Upper lobe of right lung (tissue), 1 donor: ENCODE data around the gene INPP5A. TPM values are rescaled to one million over a fixed set of nuclear protein-coding genes. Genes with fewer than 3 reads are reported as not detected.
A peak's percentile ranks its signal among the peaks of the same experiment; 100 is the strongest.

Experiments used
- ATAC-seq: fragments of 200-7000 bp; cut with Tn5 transposase; one replicate; pipeline ENCODE4 v1.9.1; 2020; ENCODE audit warnings: mild to moderate bottlenecking, moderate library complexity
- DNase-seq: peaks from one replicate; pipeline ENCODE4 v3.0.0-alpha.2; 2020
- H3K27ac ChIP-seq: fragments of 200-600 bp; one replicate; pipeline ENCODE4 v1.8.0; 2022
- H3K27me3 ChIP-seq: fragments of 200-600 bp; one replicate; pipeline ENCODE4 v1.8.0; 2022; ENCODE audit warnings: mild to moderate bottlenecking
- H3K36me3 ChIP-seq: fragments of 200-600 bp; one replicate; pipeline ENCODE4 v1.8.0; 2022
- H3K4me1 ChIP-seq: fragments of 200-600 bp; one replicate; pipeline ENCODE4 v1.8.0; 2022
- H3K4me3 ChIP-seq: fragments of 200-600 bp; one replicate; pipeline ENCODE4 v1.8.0; 2022; ENCODE audit warnings: mild to moderate bottlenecking
- H3K9me3 ChIP-seq: fragments of 200-600 bp; one replicate; pipeline ENCODE4 v1.8.0; 2022
- CTCF ChIP-seq: fragments of 200-600 bp; IDR thresholded peaks from one replicate; pipeline ENCODE4 v1.8.0; 2022; ENCODE audit warnings: antibody characterized with exemption
- intact Hi-C: fragments of 100-400 bp; cut with DNase I; formaldehyde crosslinking; loops from one replicate; pipeline ENCODE4 v1.11.0; 2022
- total RNA-seq: library from RNA; stranded (reverse); fragmentation: NEBNext Ultra II Directional; extraction: Animal tissue kit (Norgen Biotek cat#: 25700); gene quantifications from one replicate; pipeline ENCODE4 v1.2.1, GENCODE V29; 2021
- donor health status: DM: no; HTN: yes; CAD: no; lungs with severe emphysema.

INPP5A gene
- total RNA-seq, 1 donor from 2014 or later, result 38.3 TPM

- H3K4me3 ChIP-seq, result no peak overlapping the region
- intact Hi-C loops, result no loop called here
- H3K9me3 ChIP-seq, result no peaks in the 10 kb centered on the region
- H3K4me1 ChIP-seq, result peaks cover 5% of the 10 kb centered on the region
- no peak for TF ChIP-seq CTCF
- no peak for DNase-seq
- no peak for ATAC-seq
- H3K27ac ChIP-seq, result no peak overlapping the region
- no peaks in the 10 kb centered on the region for H3K36me3 ChIP-seq
- no peaks in the 10 kb centered on the region for H3K27me3 ChIP-seq
Measured at GRCh38 chr10:132532179-132532578, 5.4 kb upstream of the INPP5A start.

GRCh38 chr10:132532749-132533560, 4.6 kb upstream of the INPP5A start:
- intact Hi-C loops, result no loop called here
- no peaks in the 10 kb centered on the region for H3K9me3 ChIP-seq
- no peak for ATAC-seq
- H3K4me3 ChIP-seq, result no peak overlapping the region
- H3K36me3 ChIP-seq, result no peaks in the 10 kb centered on the region
- TF ChIP-seq CTCF, result no peak
- DNase-seq, result no peak
- H3K27me3 ChIP-seq, result no peaks in the 10 kb centered on the region
- no peak overlapping the region for H3K27ac ChIP-seq
- peaks cover 5% of the 10 kb centered on the region for H3K4me1 ChIP-seq

- Histone ChIP-seq H3K4me3 (no peak overlapping the region), H3K36me3 (no peaks in the 10 kb centered on the region), H3K27me3 (no peaks in the 10 kb centered on the region), H3K4me1 (peaks cover 5% of the 10 kb centered on the region), H3K27ac (peak overlapping the region; percentile 30), H3K9me3 (no peaks in the 10 kb centered on the region)
- no peak for TF ChIP-seq CTCF
- ATAC-seq, result no peak
- DNase-seq, result no peak
- intact Hi-C loops, result no loop called here
Measured at GRCh38 chr10:132533571-132534260, 3.9 kb upstream of the INPP5A start.

- H3K27ac ChIP-seq, result peak overlapping the region; percentile 30
- no peak for DNase-seq
- H3K4me3 ChIP-seq, result no peak overlapping the region
- no peaks in the 10 kb centered on the region for H3K9me3 ChIP-seq
- no peaks in the 10 kb centered on the region for H3K36me3 ChIP-seq
- no peak for ATAC-seq
- H3K4me1 ChIP-seq, result peaks cover 12% of the 10 kb centered on the region
- TF ChIP-seq CTCF, result no peak
- intact Hi-C loops, result no loop called here
- H3K27me3 ChIP-seq, result no peaks in the 10 kb centered on the region
Measured at GRCh38 chr10:132534391-132535064, 3.1 kb upstream of the INPP5A start.

- no peak for TF ChIP-seq CTCF
- intact Hi-C loops, result no loop called here
- Histone ChIP-seq H3K27ac (no peak overlapping the region), H3K4me1 (peaks cover 18% of the 10 kb centered on the region), H3K9me3 (no peaks in the 10 kb centered on the region), H3K27me3 (no peaks in the 10 kb centered on the region), H3K4me3 (no peak overlapping the region), H3K36me3 (no peaks in the 10 kb centered on the region)
- ATAC-seq, result no peak
- DNase-seq, result no peak
Measured at GRCh38 chr10:132535065-132535651, 2.4 kb upstream of the INPP5A start.
